ENCODE measurements around the gene TINAGL1. TPM values are rescaled to one million over a fixed set of nuclear protein-coding genes. Genes with fewer than 3 reads are reported as not detected.

Gene TINAGL1
- total RNA-seq, 1 donor from 2014 or later, result 5.7 TPM

DNA sequence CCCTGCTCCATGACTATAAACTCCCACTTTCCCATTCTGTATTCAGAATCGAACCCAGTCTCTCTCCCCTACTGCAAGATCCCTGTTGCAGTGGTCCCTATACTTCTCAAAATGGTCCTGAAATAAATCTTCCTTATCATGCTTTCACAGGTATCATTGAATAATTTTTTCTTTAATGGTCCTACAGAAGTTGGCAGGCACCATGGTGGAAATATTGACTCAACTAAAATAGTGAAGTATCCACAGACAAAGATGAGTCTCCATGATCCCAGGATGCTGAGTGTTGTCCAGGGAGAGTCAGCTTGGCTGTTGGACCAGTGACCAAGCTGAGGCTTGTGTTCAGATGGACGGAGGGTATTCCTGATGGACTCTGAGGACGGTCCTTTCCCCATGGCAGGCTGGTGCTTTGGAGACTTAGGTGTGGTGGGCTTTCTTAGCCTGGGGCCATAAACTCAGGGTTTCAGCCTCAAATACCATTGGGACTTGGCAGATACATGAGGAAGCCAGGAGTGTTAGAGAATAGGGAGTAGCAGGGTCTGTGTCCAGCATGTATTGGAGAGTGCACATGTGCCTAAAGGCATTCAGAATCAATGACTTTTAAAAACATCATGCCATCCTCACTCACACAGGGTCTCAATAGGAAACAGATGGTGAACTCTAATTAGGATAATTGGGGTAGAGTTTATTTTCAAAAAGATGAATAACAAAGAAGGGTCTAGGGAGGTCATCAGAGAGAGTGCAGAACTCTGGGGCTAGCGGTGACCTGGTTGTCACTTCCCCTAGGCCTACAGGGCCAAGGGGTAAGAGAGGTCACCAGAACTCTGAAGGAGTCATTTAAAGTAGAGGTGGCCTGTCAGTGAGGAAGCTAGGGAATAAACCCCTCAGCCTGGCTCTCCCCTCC lies 19.8 kb downstream of the TINAGL1 start:
- Mint-ChIP-seq H3K27me3 (ENCODE audit: low read depth, unreplicated experiment) (peaks cover 18% of the 10 kb centered on the region), H3K9me3 (ENCODE audit: unreplicated experiment) (no peaks in the 10 kb centered on the region), H3K4me3 (ENCODE audit: unreplicated experiment) (no peak overlapping the region), H3K27ac (ENCODE audit: unreplicated experiment) (no peak overlapping the region), H3K4me1 (ENCODE audit: low read depth, unreplicated experiment) (peaks cover 9% of the 10 kb centered on the region), H3K36me3 (ENCODE audit: low read depth, unreplicated experiment) (peaks cover 2% of the 10 kb centered on the region)
- no peaks in the 10 kb centered on the region for H4K20me1 ChIP-seq (ENCODE audit: insufficient read depth, low read length)
- no peaks in the 10 kb centered on the region for H3K4me1 ChIP-seq (ENCODE audit: insufficient read depth, low read length)
- TF ChIP-seq, protein P1, sequence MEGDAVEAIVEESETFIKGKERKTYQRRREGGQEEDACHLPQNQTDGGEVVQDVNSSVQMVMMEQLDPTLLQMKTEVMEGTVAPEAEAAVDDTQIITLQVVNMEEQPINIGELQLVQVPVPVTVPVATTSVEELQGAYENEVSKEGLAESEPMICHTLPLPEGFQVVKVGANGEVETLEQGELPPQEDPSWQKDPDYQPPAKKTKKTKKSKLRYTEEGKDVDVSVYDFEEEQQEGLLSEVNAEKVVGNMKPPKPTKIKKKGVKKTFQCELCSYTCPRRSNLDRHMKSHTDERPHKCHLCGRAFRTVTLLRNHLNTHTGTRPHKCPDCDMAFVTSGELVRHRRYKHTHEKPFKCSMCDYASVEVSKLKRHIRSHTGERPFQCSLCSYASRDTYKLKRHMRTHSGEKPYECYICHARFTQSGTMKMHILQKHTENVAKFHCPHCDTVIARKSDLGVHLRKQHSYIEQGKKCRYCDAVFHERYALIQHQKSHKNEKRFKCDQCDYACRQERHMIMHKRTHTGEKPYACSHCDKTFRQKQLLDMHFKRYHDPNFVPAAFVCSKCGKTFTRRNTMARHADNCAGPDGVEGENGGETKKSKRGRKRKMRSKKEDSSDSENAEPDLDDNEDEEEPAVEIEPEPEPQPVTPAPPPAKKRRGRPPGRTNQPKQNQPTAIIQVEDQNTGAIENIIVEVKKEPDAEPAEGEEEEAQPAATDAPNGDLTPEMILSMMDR (IDR thresholded peaks at IDR 0.05; ENCODE audit: insufficient read depth, low read depth, low read length), result no peak
- TF ChIP-seq EZH2 (IDR thresholded peaks at IDR 0.05; ENCODE audit: insufficient read depth, low read length), result no peak
- FAIRE-seq (no peak), DNase-seq (ENCODE audit: low read depth) (no peak)
- H3K4me2 ChIP-seq (ENCODE audit: low read length), result no peak overlapping the region
- no peak overlapping the region for H3K9ac ChIP-seq (ENCODE audit: low read length)
- H3K4me3 ChIP-seq (ENCODE audit: insufficient read depth, low read depth, low read length), result no peak overlapping the region
- H3K27ac ChIP-seq (ENCODE audit: low read depth, low read length), result no peak overlapping the region
- no peaks in the 10 kb centered on the region for H3K27me3 ChIP-seq (ENCODE audit: insufficient read depth, low read length)
- no peaks in the 10 kb centered on the region for H3K36me3 ChIP-seq (ENCODE audit: insufficient read depth, low read length)
- H3K9me3 ChIP-seq (ENCODE audit: insufficient read depth, low read depth, low read length), result no peaks in the 10 kb centered on the region
- no peaks in the 10 kb centered on the region for H3K79me2 ChIP-seq (ENCODE audit: insufficient read depth, low read length)
- H2AFZ ChIP-seq (ENCODE audit: low read depth, low read length), result no peak overlapping the region

- H3K4me1 ChIP-seq (ENCODE audit: insufficient read depth, low read length), result no peaks in the 10 kb centered on the region
- peaks cover 3% of the 10 kb centered on the region for H3K4me1 Mint-ChIP-seq (ENCODE audit: low read depth, unreplicated experiment)
- no peaks in the 10 kb centered on the region for H3K9me3 ChIP-seq (ENCODE audit: insufficient read depth, low read depth, low read length)
- no peak overlapping the region for H2AFZ ChIP-seq (ENCODE audit: low read depth, low read length)
- no peak for DNase-seq (ENCODE audit: low read depth)
- no peak for FAIRE-seq
- TF ChIP-seq EZH2 (IDR thresholded peaks at IDR 0.05; ENCODE audit: insufficient read depth, low read length), result no peak
- TF ChIP-seq, protein P1 (IDR thresholded peaks at IDR 0.05; ENCODE audit: insufficient read depth, low read depth, low read length), result no peak
- H3K27ac Mint-ChIP-seq (ENCODE audit: unreplicated experiment), result no peak overlapping the region
- no peak overlapping the region for H3K4me2 ChIP-seq (ENCODE audit: low read length)
- no peaks in the 10 kb centered on the region for H3K79me2 ChIP-seq (ENCODE audit: insufficient read depth, low read length)
- peaks cover 15% of the 10 kb centered on the region for H3K27me3 Mint-ChIP-seq (ENCODE audit: low read depth, unreplicated experiment)
- H3K36me3 ChIP-seq (ENCODE audit: insufficient read depth, low read length), result no peaks in the 10 kb centered on the region
- H3K4me3 Mint-ChIP-seq (ENCODE audit: unreplicated experiment), result no peak overlapping the region
- no peaks in the 10 kb centered on the region for H3K27me3 ChIP-seq (ENCODE audit: insufficient read depth, low read length)
- H4K20me1 ChIP-seq (ENCODE audit: insufficient read depth, low read length), result no peaks in the 10 kb centered on the region
- H3K27ac ChIP-seq (ENCODE audit: low read depth, low read length), result no peak overlapping the region
- no peaks in the 10 kb centered on the region for H3K36me3 Mint-ChIP-seq (ENCODE audit: low read depth, unreplicated experiment)
- H3K9ac ChIP-seq (ENCODE audit: low read length), result no peak overlapping the region
- no peaks in the 10 kb centered on the region for H3K9me3 Mint-ChIP-seq (ENCODE audit: unreplicated experiment)
- no peak overlapping the region for H3K4me3 ChIP-seq (ENCODE audit: insufficient read depth, low read depth, low read length)
These were observed 20.4 kb downstream of the TINAGL1 start for GRCh38 chr1:31596737-31597097.

- Histone ChIP-seq H3K9me3 (ENCODE audit: insufficient read depth, low read depth, low read length) (no peaks in the 10 kb centered on the region), H3K9ac (ENCODE audit: low read length) (no peak overlapping the region), H3K4me2 (ENCODE audit: low read length) (no peak overlapping the region), H3K27ac (ENCODE audit: low read depth, low read length) (no peak overlapping the region), H3K4me3 (ENCODE audit: insufficient read depth, low read depth, low read length) (no peak overlapping the region), H3K4me1 (ENCODE audit: insufficient read depth, low read length) (no peaks in the 10 kb centered on the region), H2AFZ (ENCODE audit: low read depth, low read length) (no peak overlapping the region), H4K20me1 (ENCODE audit: insufficient read depth, low read length) (no peaks in the 10 kb centered on the region), H3K79me2 (ENCODE audit: insufficient read depth, low read length) (no peaks in the 10 kb centered on the region), H3K36me3 (ENCODE audit: insufficient read depth, low read length) (no peaks in the 10 kb centered on the region), H3K27me3 (ENCODE audit: insufficient read depth, low read length) (no peaks in the 10 kb centered on the region)
- TF ChIP-seq, protein P1 (IDR thresholded peaks at IDR 0.05; ENCODE audit: insufficient read depth, low read depth, low read length), result no peak
- Mint-ChIP-seq H3K36me3 (ENCODE audit: low read depth, unreplicated experiment) (no peaks in the 10 kb centered on the region), H3K4me1 (ENCODE audit: low read depth, unreplicated experiment) (peaks cover 1% of the 10 kb centered on the region), H3K9me3 (ENCODE audit: unreplicated experiment) (no peaks in the 10 kb centered on the region), H3K4me3 (ENCODE audit: unreplicated experiment) (no peak overlapping the region), H3K27ac (ENCODE audit: unreplicated experiment) (no peak overlapping the region), H3K27me3 (ENCODE audit: low read depth, unreplicated experiment) (peaks cover 15% of the 10 kb centered on the region)
- FAIRE-seq, result no peak
- no peak for DNase-seq (ENCODE audit: low read depth)
These were observed 22.7 kb downstream of the TINAGL1 start for GRCh38 chr1:31598980-31599379.

All from astrocyte (in vitro differentiated cells and primary cell).